GM20000 (cell line): Measurements from ENCODE around the gene FHAD1.
A peak's percentile ranks its signal among the peaks of the same experiment; 100 is the strongest.

Experiments
- DNase-seq: peaks from one replicate; pipeline ENCODE4 v3.0.0; 2012; ENCODE audit warnings: low spot score
- CTCF ChIP-seq: IDR thresholded peaks from 2 replicates; pipeline ENCODE4 v1.5.1; 2012; ENCODE audit warnings: mild to moderate bottlenecking, control low read depth; ENCODE audit errors: extremely low read depth, missing control alignments

The FHAD1 gene

GRCh38 chr1:15411593-15412137, 164.6 kb downstream of the FHAD1 start:
- TF ChIP-seq CTCF: no peak
- DNase-seq: peak; percentile 80

- peak; percentile 49 for DNase-seq
- no peak for TF ChIP-seq CTCF
These were observed 165.3 kb downstream of the FHAD1 start for GRCh38 chr1:15412175-15412800.

GRCh38 chr1:15412843-15413242, 165.8 kb downstream of the FHAD1 start:
- TF ChIP-seq CTCF: no peak
- DNase-seq: no peak

- no peak for TF ChIP-seq CTCF
- no peak for DNase-seq
These were observed 166.8 kb downstream of the FHAD1 start for GRCh38 chr1:15413563-15414444.

- no peak for TF ChIP-seq CTCF
- no peak for DNase-seq
These were observed 167.5 kb downstream of the FHAD1 start for GRCh38 chr1:15414445-15414983.

- DNase-seq: no peak
- TF ChIP-seq CTCF: no peak
These were observed 170.3 kb downstream of the FHAD1 start for GRCh38 chr1:15417059-15417934.
